HG02981 (cell line): ENCODE results near the gene PTPRS.

Experiments
- ATAC-seq: cut with Tn5 transposase; IDR thresholded peaks from one replicate; pipeline ENCODE4 v1.9.1; 2021; ENCODE audit warnings: mild to moderate bottlenecking, moderate library complexity; ENCODE audit not compliant: unreplicated experiment

PTPRS gene

GRCh38 chr19:5309438-5310204 lies 31.0 kb downstream of the PTPRS start:
- ATAC-seq: no peak

DNA sequence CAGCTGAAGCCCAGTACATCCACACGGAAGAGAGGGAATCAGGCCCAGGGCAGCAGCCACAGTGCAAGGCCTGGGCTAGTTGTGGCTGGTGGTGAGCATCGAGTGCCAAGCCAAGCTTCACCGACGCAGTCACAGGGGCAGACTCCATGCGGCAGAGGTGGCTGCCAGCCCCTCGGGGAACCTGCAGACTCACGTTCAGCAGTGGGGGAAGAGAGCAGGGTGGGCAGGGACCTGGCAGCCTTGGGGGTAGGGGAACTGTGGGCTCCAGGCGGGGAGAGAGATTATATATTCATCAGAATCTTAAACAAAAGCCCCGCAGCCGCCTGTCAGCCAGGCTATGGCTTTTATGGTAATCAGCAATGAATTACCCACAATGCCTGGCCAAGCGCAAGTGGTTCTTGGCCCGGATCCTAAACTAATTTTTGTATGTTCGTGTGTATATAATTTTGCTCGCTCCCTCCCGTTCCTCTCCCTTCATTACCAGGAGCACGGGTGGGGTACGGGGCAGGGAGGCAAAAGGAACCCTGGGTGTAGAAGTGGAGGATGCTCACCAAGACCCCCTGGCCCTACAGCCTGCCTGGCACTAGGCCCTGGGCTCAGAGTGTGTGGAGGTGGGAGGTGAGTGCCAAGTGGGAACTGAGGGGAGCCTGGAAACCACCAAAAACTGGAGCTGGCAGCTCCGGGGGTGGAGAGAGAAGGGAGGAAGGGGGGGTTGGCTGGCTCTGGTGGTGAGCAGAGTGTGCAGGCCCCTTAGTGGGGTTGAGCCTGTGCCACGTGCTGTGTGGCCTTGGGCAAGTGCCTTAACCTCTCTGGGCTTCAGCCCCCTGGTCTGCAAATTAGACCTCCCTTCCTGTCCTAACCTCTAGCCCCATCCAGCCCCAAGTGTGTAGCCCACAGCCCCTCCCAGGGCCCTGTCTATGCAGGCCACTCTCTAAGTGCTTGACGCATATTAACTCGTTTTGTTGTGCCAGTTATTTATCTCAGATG lies 31.9 kb downstream of the PTPRS start:
- ATAC-seq: no peak

- ATAC-seq: no peak
Measured at GRCh38 chr19:5307655-5308054, 33.0 kb downstream of the PTPRS start.

DNA sequence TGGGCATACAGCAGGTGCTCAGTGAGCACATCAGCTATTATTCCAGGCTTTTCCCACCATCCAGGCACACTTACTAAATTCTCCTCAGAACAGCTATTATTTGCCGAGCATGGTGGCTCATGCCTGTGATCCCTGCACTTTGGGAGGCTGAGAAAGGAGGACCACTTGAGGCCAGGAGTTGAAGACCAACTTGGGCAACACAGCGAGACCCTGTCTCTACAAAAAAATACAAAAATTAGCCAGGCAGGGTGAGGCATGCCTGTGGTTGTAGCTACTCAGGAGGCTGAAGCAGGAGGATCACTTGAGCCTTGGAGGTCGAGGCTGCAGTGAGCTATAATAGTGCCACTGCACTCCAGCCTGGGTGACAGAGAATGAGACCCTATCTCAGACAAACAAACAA lies 35.4 kb downstream of the PTPRS start:
- no peak for ATAC-seq

GRCh38 chr19:5304486-5304885 lies 36.1 kb downstream of the PTPRS start:
- ATAC-seq: no peak

GRCh38 chr19:5303208-5303607 lies 37.4 kb downstream of the PTPRS start:
- ATAC-seq: no peak

- no peak for ATAC-seq
Measured at GRCh38 chr19:5302396-5302795, 38.2 kb downstream of the PTPRS start.

- no peak for ATAC-seq
Measured at GRCh38 chr19:5299137-5299536, 41.5 kb downstream of the PTPRS start.

- ATAC-seq: no peak
Measured at GRCh38 chr19:5298471-5298901, 42.1 kb downstream of the PTPRS start.

DNA sequence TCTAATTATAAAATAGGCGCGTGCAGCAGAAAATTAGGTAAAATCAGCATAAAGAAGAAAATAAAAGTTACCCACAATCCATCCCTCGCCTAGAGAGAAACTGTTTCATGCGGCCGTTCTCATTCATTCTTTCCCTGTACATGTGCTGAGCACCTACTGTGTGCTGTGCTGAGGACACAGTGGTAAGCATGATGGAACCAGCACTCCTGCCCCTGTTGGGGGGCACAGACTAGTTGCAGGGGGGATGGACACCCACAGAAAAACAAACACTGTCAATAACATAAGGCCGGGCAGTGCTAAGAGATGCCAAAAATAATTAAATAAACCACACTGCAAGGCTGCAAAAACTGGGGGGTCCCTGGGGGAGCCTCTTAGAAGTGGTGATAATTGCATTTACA lies 43.3 kb downstream of the PTPRS start:
- no peak for ATAC-seq

GRCh38 chr19:5296457-5297271 lies 43.9 kb downstream of the PTPRS start:
- ATAC-seq: no peak

- ATAC-seq: no peak
Measured at GRCh38 chr19:5296021-5296420, 44.6 kb downstream of the PTPRS start.

- no peak for ATAC-seq
Measured at GRCh38 chr19:5294403-5295160, 46.0 kb downstream of the PTPRS start.

DNA sequence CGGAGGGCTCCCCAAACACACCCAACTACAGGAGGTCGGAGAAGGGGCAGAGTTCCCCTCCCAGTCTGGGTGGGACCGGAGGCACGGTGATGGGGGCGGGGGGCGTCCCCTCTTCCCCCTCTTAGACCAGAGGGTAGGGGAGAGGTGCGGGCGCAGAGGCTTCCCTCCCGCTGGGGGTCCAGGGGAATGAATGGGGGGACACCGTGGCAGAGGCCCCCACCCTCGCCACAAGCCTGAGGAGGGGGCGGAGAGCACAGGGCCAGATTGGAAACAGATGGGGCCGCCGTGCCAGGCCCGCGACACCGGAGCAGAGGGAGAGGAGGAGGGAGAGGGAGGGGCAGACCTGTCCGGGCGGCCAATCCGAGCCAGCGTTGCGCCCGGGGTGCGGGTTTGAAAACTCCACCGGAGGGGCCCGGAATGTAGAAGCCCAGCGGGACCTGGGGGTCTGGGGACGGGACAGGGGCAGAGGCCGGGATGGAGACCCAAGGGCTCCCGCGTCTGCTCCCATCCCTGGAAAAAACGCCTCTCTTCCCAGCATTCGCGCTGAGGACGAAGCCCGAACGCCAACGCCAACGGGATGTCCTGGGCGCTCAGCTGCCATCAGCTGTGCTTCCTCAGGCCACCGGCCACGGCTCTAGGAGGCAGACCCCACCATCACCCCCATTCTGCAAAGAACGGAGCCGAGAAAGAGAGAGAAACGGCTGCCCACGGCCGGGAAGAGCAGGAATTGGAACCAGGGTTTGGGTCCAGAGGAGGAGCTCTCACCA lies 46.8 kb downstream of the PTPRS start:
- ATAC-seq: no peak

GRCh38 chr19:5292822-5293611 lies 47.6 kb downstream of the PTPRS start:
- ATAC-seq: no peak

DNA sequence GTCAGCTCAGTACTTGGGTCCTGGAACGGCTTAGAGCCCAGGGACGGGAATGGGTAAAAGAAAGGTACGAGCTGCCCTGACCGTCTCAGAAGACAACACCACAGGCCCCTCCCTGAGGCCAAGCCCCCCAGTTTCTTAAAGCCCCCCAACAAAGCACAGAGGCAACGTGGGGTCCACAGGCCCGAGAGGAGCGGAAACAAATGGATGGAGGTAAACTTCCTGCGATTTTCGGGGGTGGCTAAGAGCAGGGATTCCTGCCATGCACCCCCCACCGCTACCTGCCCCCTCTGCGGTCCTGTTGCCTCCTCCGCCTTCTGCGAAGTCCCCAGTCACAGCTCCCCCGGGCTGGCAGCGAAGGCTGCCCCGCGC lies 48.2 kb downstream of the PTPRS start:
- no peak for ATAC-seq

GRCh38 chr19:5291588-5292193 lies 48.9 kb downstream of the PTPRS start:
- ATAC-seq: no peak
